Neural cell (in vitro differentiated cells): ENCODE measurements around the gene ADK.

Experiments used
- CTCF ChIP-seq: fragments of 450-650 bp; IDR thresholded peaks from 2 replicates; pipeline ENCODE4 v1.5.1; 2014; ENCODE audit warnings: antibody characterized with exemption, mild to moderate bottlenecking, moderate library complexity; ENCODE audit not compliant: poor library complexity, severe bottlenecking
- EP300 ChIP-seq: fragments of 450-650 bp; conservative IDR thresholded peaks from 2 replicates; pipeline ENCODE4 v1.6.1; 2014; ENCODE audit warnings: antibody characterized with exemption, mild to moderate bottlenecking, moderate library complexity; ENCODE audit not compliant: poor library complexity, severe bottlenecking
- EZH2 ChIP-seq: fragments of 200-600, 300-800 bp; shearing (Covaris generic), sonication (generic); IDR thresholded peaks from 2 replicates; pipeline ENCODE4 v1.6.1; 2014; ENCODE audit warnings: antibody characterized with exemption, low read length, borderline replicate concordance, mild to moderate bottlenecking; ENCODE audit not compliant: insufficient read depth, poor library complexity, severe bottlenecking
- POLR2AphosphoS5 ChIP-seq: IDR thresholded peaks from 2 replicates; pipeline ENCODE4 v1.6.1; 2012
- RAD21 ChIP-seq: fragments of 450-650 bp; conservative IDR thresholded peaks from 2 replicates; pipeline ENCODE4 v1.6.1; 2014; ENCODE audit warnings: antibody characterized with exemption, mild to moderate bottlenecking, moderate library complexity
- SMC3 ChIP-seq: fragments of 450-650 bp; conservative IDR thresholded peaks from 2 replicates; pipeline ENCODE4 v1.6.1; 2014; ENCODE audit warnings: antibody characterized with exemption, mild to moderate bottlenecking, moderate library complexity; ENCODE audit not compliant: poor library complexity
- TAF1 ChIP-seq: IDR thresholded peaks from 2 replicates; pipeline ENCODE4 v1.6.1; 2012; ENCODE audit warnings: low read depth

GRCh38 chr10:74599672-74600071 is 448.7 kb downstream of the ADK start:
- TF ChIP-seq RAD21 = no peak
- no peak for TF ChIP-seq CTCF
- TF ChIP-seq EP300 = no peak
- no peak for TF ChIP-seq EZH2
- TF ChIP-seq POLR2AphosphoS5 = no peak
- no peak for TF ChIP-seq SMC3
- TF ChIP-seq TAF1 = no peak
